GM12873 (cell line): Measurements from ENCODE around the gene TMEM92.

ENCODE experiments used
- CTCF ChIP-seq: IDR thresholded peaks from 2 replicates; pipeline ENCODE4 v1.5.1; 2012; ENCODE audit warnings: low read depth, mild to moderate bottlenecking, moderate library complexity, low read length, control low read depth; ENCODE audit not compliant: insufficient read depth; ENCODE audit errors: missing control alignments

TMEM92 gene

DNA sequence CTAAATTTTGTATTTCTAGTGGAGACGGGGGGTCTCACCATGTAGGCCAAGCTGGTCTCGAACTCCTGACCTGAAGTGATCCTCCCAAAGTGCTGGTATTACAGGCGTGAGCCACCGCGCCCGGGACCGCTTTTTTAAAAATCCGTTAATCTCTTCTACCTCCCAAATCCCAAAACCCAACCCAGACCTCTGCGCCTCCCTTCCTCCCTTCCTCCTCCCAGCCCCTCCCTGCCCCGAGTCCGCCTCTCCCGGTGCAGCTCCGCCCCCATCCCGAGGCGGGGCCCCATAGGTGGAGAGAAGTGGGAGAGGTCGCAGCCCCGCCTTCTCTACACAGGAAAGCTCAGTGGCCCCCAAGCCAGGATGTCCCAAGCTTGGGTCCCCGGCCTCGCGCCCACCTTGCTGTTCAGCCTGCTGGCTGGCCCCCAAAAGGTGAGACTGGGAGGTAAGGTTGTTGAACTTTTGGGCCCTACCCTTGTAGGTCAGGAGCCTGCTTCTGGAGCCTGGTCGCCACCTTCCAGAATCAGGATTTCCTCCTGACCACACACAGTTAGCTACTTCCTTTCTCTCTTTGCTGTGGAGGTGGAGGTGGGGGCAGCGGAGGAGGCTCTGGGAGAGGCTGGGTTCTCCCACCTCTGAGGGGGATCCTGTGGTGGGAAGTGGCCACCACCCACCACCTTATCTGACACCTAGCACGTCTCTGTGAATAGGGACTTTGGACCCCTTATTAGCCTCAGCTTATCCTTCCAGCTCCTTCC lies at the start of gene TMEM92:
Gene TMEM92, plus strand, starts transcription at position 325 of the 755 bp plus-strand sequence. Its CDS starts 36 bp downstream, at position 361.
- no peak for TF ChIP-seq CTCF

DNA sequence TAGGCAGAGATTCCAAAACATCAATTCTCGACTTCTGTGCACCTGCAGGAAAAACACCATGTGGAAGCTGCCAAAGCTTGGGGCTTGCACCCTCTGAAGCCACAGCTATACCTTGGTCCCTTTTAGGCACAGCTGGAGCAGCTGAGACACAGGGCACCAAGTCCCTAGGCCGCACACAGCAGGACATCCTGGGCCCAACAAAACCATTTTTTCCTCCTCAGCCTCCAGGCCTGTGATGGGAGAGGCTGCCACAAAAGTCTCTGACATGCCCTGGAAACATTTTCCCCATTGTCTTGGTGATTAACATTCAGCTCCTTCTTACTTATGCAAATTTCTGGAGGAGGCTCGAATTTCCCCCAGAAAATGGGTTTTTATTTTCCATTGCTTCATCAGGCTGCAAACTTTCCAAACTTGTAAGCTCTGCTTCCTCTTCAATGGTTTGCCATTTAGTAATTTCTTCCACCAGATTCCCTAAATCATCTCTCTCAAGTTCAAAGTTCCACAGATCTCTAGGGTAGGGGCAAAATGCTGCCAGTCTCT lies 48.5 kb upstream of the TMEM92 start:
- TF ChIP-seq CTCF, result no peak

GRCh38 chr17:50234581-50234980 lies 39.7 kb upstream of the TMEM92 start:
- TF ChIP-seq CTCF, result no peak

DNA sequence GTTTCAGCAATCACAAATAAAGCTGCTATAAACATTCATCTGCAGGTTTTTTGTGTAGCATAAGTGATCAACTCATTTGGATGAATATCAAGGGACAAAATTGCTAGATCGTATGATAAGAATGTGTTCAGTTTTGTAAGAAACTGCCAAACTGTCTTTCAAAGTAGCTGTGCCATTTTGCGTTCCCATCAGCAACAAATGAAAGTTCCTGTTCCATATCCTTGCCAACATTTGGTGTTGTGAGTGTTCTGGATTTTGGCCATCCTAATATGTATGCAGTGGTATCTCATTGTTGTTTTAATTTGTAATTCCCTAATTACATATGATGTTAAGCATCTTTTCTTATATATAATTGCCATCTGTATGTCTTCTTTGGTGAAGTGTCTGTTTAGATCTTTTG lies 36.4 kb upstream of the TMEM92 start:
- TF ChIP-seq CTCF, result no peak

- TF ChIP-seq CTCF, result no peak
Measured at GRCh38 chr17:50238601-50239280, 35.5 kb upstream of the TMEM92 start.

GRCh38 chr17:50239937-50240336 lies 34.3 kb upstream of the TMEM92 start:
- TF ChIP-seq CTCF, result no peak

DNA sequence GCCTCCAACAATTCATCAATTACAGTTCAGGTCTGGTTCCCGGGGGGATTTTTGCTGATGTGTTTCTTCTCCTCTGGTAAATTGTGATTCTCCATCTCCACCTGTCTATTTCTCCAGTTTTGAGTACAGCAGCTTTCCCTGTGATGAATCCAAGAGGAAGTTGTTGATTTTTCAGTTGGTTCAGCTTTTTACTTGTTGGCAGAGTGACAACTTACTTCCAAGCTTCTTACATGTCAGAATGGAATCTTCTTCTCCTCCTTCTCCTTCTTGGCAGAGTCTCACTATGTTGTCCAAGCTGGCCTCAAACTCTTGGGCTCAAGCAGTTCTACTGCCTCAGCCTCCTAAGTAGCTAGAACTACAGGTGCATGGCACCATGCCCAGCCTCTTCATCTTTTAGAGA lies 33.4 kb upstream of the TMEM92 start:
- TF ChIP-seq CTCF, result no peak
